Endothelial cell (in vitro differentiated cells): ENCODE data around the gene SIVA1. TPM values are rescaled to one million over a fixed set of nuclear protein-coding genes. Genes with fewer than 3 reads are reported as not detected.
"Not testable (repeated sequence)": the region's sequence is repeated elsewhere in the genome, so short reads cannot be mapped to it uniquely, and the experiment has no call there.

Experiments
- DNase-seq: peaks from one replicate; pipeline ENCODE4 v3.0.0; 2021; ENCODE audit warnings: low spot score
- H3K27ac Mint-ChIP-seq: one replicate; pipeline ENCODE4 v1.8.0; 2021; ENCODE audit warnings: mixed read lengths, inconsistent platforms; ENCODE audit not compliant: unreplicated experiment
- H3K27me3 Mint-ChIP-seq: one replicate; pipeline ENCODE4 v1.8.0; 2021; ENCODE audit warnings: mild to moderate bottlenecking, moderate library complexity, mixed read lengths, inconsistent platforms; ENCODE audit not compliant: unreplicated experiment
- H3K36me3 Mint-ChIP-seq: one replicate; pipeline ENCODE4 v1.8.0; 2021; ENCODE audit warnings: mild to moderate bottlenecking, low read depth, mixed read lengths, inconsistent platforms; ENCODE audit not compliant: unreplicated experiment
- H3K4me1 Mint-ChIP-seq: one replicate; pipeline ENCODE4 v1.8.0; 2021; ENCODE audit warnings: mild to moderate bottlenecking, mixed read lengths, inconsistent platforms; ENCODE audit not compliant: unreplicated experiment
- H3K4me3 Mint-ChIP-seq: one replicate; pipeline ENCODE4 v1.8.0; 2021; ENCODE audit warnings: mild to moderate bottlenecking, mixed read lengths, inconsistent platforms; ENCODE audit not compliant: unreplicated experiment
- H3K9me3 Mint-ChIP-seq: one replicate; pipeline ENCODE4 v1.8.0; 2021; ENCODE audit warnings: mixed read lengths, inconsistent platforms; ENCODE audit not compliant: unreplicated experiment
- total RNA-seq: library from RNA; stranded (reverse); fragmentation: NEBNext Ultra II Directional; extraction: Animal tissue kit (Norgen Biotek cat#: 25700); gene quantifications from one replicate; pipeline ENCODE4 v1.2.1, GENCODE V29; 2021; ENCODE audit not compliant: unreplicated experiment
- TF ChIP-seq, protein P1 (sequence below): fragments of 200-600 bp; sonication (generic); IDR thresholded peaks from one replicate; pipeline ENCODE4 v1.5.0; 2021; ENCODE audit warnings: antibody characterized with exemption; ENCODE audit not compliant: unreplicated experiment

The SIVA1 gene
- total RNA-seq, 1 donor from 2014 or later = 84.3 TPM

DNA sequence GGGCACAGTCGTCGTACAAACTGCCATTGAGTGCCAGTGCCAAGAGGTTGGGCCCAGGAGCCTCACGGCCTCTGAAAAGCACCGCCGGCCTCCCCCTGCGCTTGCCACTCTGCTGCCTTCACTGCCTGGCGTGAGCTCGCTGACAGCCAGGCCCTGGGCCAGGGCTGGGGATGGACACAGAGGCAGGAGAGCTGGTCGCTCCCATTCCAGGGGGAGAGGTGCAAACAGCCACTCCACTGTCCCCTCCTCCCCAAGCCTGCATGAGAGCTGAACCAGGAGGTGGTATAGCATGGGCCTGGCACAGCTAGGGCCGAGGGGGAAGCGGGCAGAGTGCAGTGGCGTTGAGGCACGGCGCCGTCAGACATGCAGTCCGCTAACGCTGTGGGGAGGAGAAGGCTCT lies 24.3 kb upstream of the SIVA1 start:
- H3K4me1 Mint-ChIP-seq = no peaks in the 10 kb centered on the region
- peak overlapping the region; percentile 23 for H3K4me3 Mint-ChIP-seq
- H3K27ac Mint-ChIP-seq = no peak overlapping the region
- no peak for DNase-seq
- TF ChIP-seq, protein P1, sequence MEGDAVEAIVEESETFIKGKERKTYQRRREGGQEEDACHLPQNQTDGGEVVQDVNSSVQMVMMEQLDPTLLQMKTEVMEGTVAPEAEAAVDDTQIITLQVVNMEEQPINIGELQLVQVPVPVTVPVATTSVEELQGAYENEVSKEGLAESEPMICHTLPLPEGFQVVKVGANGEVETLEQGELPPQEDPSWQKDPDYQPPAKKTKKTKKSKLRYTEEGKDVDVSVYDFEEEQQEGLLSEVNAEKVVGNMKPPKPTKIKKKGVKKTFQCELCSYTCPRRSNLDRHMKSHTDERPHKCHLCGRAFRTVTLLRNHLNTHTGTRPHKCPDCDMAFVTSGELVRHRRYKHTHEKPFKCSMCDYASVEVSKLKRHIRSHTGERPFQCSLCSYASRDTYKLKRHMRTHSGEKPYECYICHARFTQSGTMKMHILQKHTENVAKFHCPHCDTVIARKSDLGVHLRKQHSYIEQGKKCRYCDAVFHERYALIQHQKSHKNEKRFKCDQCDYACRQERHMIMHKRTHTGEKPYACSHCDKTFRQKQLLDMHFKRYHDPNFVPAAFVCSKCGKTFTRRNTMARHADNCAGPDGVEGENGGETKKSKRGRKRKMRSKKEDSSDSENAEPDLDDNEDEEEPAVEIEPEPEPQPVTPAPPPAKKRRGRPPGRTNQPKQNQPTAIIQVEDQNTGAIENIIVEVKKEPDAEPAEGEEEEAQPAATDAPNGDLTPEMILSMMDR = no peak
- no peaks in the 10 kb centered on the region for H3K9me3 Mint-ChIP-seq
- H3K27me3 Mint-ChIP-seq = peaks cover 18% of the 10 kb centered on the region
- H3K36me3 Mint-ChIP-seq = no peaks in the 10 kb centered on the region

DNA sequence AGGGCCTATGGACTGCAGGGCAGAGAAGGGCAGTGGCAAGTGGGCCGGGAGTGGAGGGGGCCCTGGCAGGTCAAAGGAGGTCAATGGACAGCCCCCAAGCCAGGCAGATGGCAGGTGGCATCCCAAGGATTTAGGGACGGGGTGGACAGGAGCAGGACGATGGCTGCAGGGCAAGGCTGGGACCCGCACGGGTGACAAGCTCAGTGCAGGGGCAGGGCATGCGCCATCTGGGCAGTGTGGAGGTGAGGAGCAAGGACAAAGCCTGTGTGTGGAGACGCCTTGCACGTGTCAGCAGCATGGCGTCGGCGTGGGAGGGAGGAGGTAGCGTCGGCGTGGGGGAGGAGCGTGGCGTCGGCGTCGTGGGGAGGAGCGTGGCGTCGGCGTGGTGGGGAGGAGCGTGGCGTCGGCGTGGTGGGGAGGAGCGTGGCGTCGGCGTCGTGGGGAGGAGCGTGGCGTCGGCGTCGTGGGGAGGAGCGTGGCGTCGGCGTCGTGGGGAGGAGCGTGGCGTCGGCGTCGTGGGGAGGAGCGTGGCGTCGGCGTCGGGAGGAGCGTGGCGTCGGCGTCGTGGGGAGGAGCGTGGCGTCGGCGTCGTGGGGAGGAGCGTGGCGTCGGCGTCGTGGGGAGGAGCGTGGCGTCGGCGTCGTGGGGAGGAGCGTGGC lies 23.6 kb upstream of the SIVA1 start:
- not testable (repeated sequence) for DNase-seq, H3K9me3 Mint-ChIP-seq, H3K4me1 Mint-ChIP-seq, H3K36me3 Mint-ChIP-seq, H3K27ac Mint-ChIP-seq
- Mint-ChIP-seq H3K27me3 (peaks cover 18% of the 10 kb centered on the region), H3K4me3 (peak overlapping the region; percentile 23)

DNA sequence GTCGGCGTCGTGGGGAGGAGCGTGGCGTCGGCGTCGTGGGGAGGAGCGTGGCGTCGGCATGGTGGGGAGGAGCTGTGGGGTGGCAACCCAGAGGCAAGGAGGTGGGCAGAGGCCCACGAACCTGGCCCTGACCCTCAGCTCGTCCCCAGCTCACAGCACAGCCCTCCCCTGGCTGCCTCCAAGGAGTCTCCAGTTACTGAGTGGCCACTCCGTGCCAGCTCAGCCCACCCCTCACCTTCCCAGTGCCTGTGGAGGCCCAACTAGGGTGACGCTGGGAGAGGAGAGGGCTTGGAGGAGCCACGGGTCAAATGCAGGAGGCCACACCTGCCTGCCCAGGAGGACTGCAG lies 23.1 kb upstream of the SIVA1 start:
- H3K36me3 Mint-ChIP-seq = no peaks in the 10 kb centered on the region
- no peak overlapping the region for H3K4me3 Mint-ChIP-seq
- TF ChIP-seq, protein P1 = no peak
- no peak for DNase-seq
- no peak overlapping the region for H3K27ac Mint-ChIP-seq
- peaks cover 18% of the 10 kb centered on the region for H3K27me3 Mint-ChIP-seq
- H3K9me3 Mint-ChIP-seq = no peaks in the 10 kb centered on the region
- no peaks in the 10 kb centered on the region for H3K4me1 Mint-ChIP-seq

DNA sequence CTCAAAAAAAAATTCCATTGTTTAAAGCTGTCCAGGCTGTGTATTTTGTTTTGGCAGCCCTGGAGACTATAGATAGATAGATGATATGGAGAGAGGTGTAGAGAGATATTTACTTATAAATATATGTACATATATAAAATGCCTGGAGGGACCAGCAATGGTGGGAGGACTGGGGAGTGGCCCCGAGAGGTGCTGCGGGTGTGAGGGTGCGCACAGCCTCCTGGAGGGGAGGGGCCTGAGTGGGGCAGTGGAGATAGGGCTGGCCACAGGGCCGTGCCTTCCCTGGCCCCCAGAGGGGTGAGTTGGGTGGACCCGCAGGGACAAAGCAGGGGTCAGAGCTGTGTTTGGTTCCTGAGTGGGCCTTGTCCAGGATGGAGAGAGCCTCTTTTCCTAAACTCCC lies 22.5 kb upstream of the SIVA1 start:
- peaks cover 17% of the 10 kb centered on the region for H3K27me3 Mint-ChIP-seq
- DNase-seq = no peak
- no peaks in the 10 kb centered on the region for H3K4me1 Mint-ChIP-seq
- H3K9me3 Mint-ChIP-seq = no peaks in the 10 kb centered on the region
- no peak overlapping the region for H3K4me3 Mint-ChIP-seq
- no peak overlapping the region for H3K27ac Mint-ChIP-seq
- TF ChIP-seq, protein P1 = no peak
- H3K36me3 Mint-ChIP-seq = no peaks in the 10 kb centered on the region

DNA sequence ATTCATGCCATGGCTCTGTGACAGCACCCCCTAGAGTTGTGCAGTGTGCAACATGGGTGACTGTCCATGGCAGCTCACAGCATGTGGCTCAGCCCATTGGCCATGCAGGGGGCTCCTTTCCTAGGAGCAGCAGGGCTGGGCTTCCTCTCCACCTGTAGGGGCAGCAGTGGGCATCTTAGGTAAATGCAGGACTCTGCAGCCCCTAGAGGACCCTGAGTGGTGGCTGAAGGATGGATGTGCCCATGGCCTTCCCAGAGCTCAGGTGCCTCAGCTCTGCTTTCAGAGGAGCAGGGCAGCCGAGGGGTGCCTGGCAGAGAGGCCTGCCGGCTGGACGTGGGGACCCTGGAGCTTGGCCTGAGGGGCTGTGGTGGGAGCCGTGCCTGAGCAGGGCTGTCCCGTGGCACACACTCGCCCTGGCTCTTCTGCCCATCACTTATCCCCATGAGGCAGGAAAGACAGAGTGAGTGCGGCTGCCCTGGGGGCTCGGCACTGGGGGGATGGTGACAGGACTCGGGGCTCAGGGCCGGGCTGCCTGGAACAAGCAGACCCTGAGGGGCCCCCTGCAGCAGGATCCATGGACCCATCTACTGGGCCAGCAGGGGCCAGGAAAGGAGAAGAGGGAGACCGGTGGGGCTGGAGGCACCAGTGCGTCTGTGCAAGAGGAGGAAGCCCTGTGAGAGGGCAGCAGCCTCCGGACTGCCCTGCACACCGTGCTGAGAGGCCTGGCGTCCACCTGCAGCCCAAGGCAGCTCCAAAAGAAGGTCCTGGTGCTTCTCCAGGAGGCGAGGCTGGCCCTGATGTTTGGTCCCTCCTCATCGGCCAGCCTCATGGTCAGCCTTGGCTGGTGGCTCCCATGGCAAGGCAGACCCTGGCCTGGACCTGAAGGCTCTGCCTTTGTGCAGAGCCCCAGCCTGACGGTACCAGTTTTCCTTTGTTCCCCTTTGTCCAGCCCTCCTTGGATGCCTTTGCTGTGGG lies 21.3 kb upstream of the SIVA1 start:
- peaks cover 17% of the 10 kb centered on the region for H3K27me3 Mint-ChIP-seq
- no peaks in the 10 kb centered on the region for H3K9me3 Mint-ChIP-seq
- TF ChIP-seq, protein P1 = peak; percentile 15
- no peak overlapping the region for H3K4me3 Mint-ChIP-seq
- H3K4me1 Mint-ChIP-seq = peaks cover 6% of the 10 kb centered on the region
- no peak overlapping the region for H3K27ac Mint-ChIP-seq
- H3K36me3 Mint-ChIP-seq = no peaks in the 10 kb centered on the region
- no peak for DNase-seq
